Mesendoderm (in vitro differentiated cells): Measurements from ENCODE around the gene EIF4E2.

Experiments used
- DNase-seq: peaks from one replicate; pipeline ENCODE4 v3.0.0; 2013
- H2AK5ac ChIP-seq: 2 replicates; pipeline ENCODE4 v1.6.1; 2013; ENCODE audit warnings: low read length, inconsistent platforms
- H2BK120ac ChIP-seq: 2 replicates; pipeline ENCODE4 v1.6.1; 2013; ENCODE audit warnings: low read depth, mild to moderate bottlenecking, low read length, moderate library complexity, mixed read lengths
- H2BK15ac ChIP-seq: replicated peaks from 2 replicates; pipeline ENCODE4 v1.6.1; 2013; ENCODE audit warnings: low read depth, mild to moderate bottlenecking, moderate library complexity
- H2BK5ac ChIP-seq: 2 replicates; pipeline ENCODE4 v1.6.1; 2013; ENCODE audit warnings: low read length, inconsistent platforms
- H3K18ac ChIP-seq: 2 replicates; pipeline ENCODE4 v1.6.1; 2013; ENCODE audit warnings: mild to moderate bottlenecking, low read length, mixed read lengths
- H3K23ac ChIP-seq: one replicate; pipeline ENCODE4 v1.6.1; 2013; ENCODE audit warnings: low read length
- H3K27ac ChIP-seq: 2 replicates; pipeline ENCODE4 v1.5.1; 2013; ENCODE audit warnings: low read depth, mild to moderate bottlenecking, inconsistent platforms, low read length, moderate library complexity
- H3K27me3 ChIP-seq: 2 replicates; pipeline ENCODE4 v1.6.1; 2013; ENCODE audit warnings: low read length, control low read depth, mild to moderate bottlenecking, inconsistent platforms; ENCODE audit not compliant: insufficient read depth, poor library complexity
- H3K36me3 ChIP-seq: 2 replicates; pipeline ENCODE4 v1.6.1; 2013; ENCODE audit warnings: low read length, inconsistent platforms; ENCODE audit not compliant: control insufficient read depth, insufficient read depth
- H3K4ac ChIP-seq: one replicate; pipeline ENCODE4 v1.6.1; 2013; ENCODE audit warnings: low read depth, mild to moderate bottlenecking, low read length, moderate library complexity
- H3K4me1 ChIP-seq: 2 replicates; pipeline ENCODE4 v1.6.1; 2013; ENCODE audit warnings: low read depth, low read length, inconsistent platforms; ENCODE audit not compliant: control insufficient read depth
- H3K4me2 ChIP-seq: 2 replicates; pipeline ENCODE4 v1.6.1; 2013; ENCODE audit warnings: low read length
- H3K4me3 ChIP-seq: 2 replicates; pipeline ENCODE4 v1.5.1; 2013; ENCODE audit warnings: mild to moderate bottlenecking, low read length
- H3K56ac ChIP-seq: one replicate; pipeline ENCODE4 v1.6.1; 2013; ENCODE audit warnings: low read length
- H3K79me1 ChIP-seq: 2 replicates; pipeline ENCODE4 v1.6.1; 2013; ENCODE audit warnings: low read length, inconsistent platforms
- H3K79me2 ChIP-seq: 2 replicates; pipeline ENCODE4 v1.6.1; 2013; ENCODE audit warnings: mild to moderate bottlenecking, low read length; ENCODE audit not compliant: control insufficient read depth, insufficient read depth
- H3K9ac ChIP-seq: 2 replicates; pipeline ENCODE4 v1.6.1; 2013; ENCODE audit warnings: low read length, inconsistent platforms
- H4K5ac ChIP-seq: one replicate; pipeline ENCODE4 v1.6.1; 2013; ENCODE audit warnings: low read length
- H4K8ac ChIP-seq: one replicate; pipeline ENCODE4 v1.6.1; 2013; ENCODE audit warnings: low read depth, mild to moderate bottlenecking, control low read depth, low read length, moderate library complexity
- WGBS: extraction: QIAGEN DNeasy Blood & Tissue Kit; methylation state at CpG from one replicate; pipeline ENCODE4 v1.1.7; 2013; ENCODE audit warnings: low lambda C conversion rate, missing lambda C conversion rate; ENCODE audit not compliant: insufficient coverage; ENCODE audit errors: extremely low coverage; 5-methylcytosine and 5-hydroxymethylcytosine counted together

Gene EIF4E2

GRCh38 chr2:232586943-232587505 lies 36.5 kb downstream of the EIF4E2 start:
- Histone ChIP-seq H3K79me1 (no peaks in the 10 kb centered on the region), H4K8ac (no peak overlapping the region), H3K56ac (peak overlapping the region; percentile 34), H4K5ac (no peak overlapping the region), H3K36me3 (no peaks in the 10 kb centered on the region), H3K4me2 (no peak overlapping the region), H3K23ac (no peak overlapping the region), H2AK5ac (no peak overlapping the region), H3K4me1 (no peaks in the 10 kb centered on the region), H3K4me3 (no peak overlapping the region), H3K18ac (no peak overlapping the region), H3K4ac (no peak overlapping the region), H3K27me3 (no peaks in the 10 kb centered on the region), H2BK15ac (no peak overlapping the region), H2BK5ac (no peak overlapping the region), H2BK120ac (no peak overlapping the region), H3K9ac (no peak overlapping the region), H3K27ac (no peak overlapping the region), H3K79me2 (no peaks in the 10 kb centered on the region)
- no peak for DNase-seq
- no CpG with 5 or more reads among the region's 5 CpGs for WGBS

GRCh38 chr2:232587512-232587911 lies 37.0 kb downstream of the EIF4E2 start:
- DNase-seq: no peak
- H2BK15ac ChIP-seq: no peak overlapping the region
- H2BK5ac ChIP-seq: no peak overlapping the region
- H3K56ac ChIP-seq: no peak overlapping the region
- no peak overlapping the region for H3K4me2 ChIP-seq
- no peak overlapping the region for H2BK120ac ChIP-seq
- no CpG with 5 or more reads among the region's 7 CpGs for WGBS
- H3K79me1 ChIP-seq: no peaks in the 10 kb centered on the region
- no peaks in the 10 kb centered on the region for H3K27me3 ChIP-seq
- no peaks in the 10 kb centered on the region for H3K4me1 ChIP-seq
- H3K4me3 ChIP-seq: no peak overlapping the region
- H2AK5ac ChIP-seq: no peak overlapping the region
- H3K18ac ChIP-seq: no peak overlapping the region
- no peak overlapping the region for H4K8ac ChIP-seq
- H3K9ac ChIP-seq: no peak overlapping the region
- H3K27ac ChIP-seq: no peak overlapping the region
- H3K4ac ChIP-seq: no peak overlapping the region
- H3K36me3 ChIP-seq: no peaks in the 10 kb centered on the region
- H3K23ac ChIP-seq: no peak overlapping the region
- H4K5ac ChIP-seq: no peak overlapping the region
- no peaks in the 10 kb centered on the region for H3K79me2 ChIP-seq

GRCh38 chr2:232588031-232588430 lies 37.5 kb downstream of the EIF4E2 start:
- no peaks in the 10 kb centered on the region for H3K36me3 ChIP-seq
- H3K23ac ChIP-seq: no peak overlapping the region
- H2BK5ac ChIP-seq: no peak overlapping the region
- H3K79me2 ChIP-seq: no peaks in the 10 kb centered on the region
- H3K18ac ChIP-seq: no peak overlapping the region
- no peak overlapping the region for H3K4ac ChIP-seq
- no peak overlapping the region for H4K8ac ChIP-seq
- H3K4me3 ChIP-seq: no peak overlapping the region
- H3K27ac ChIP-seq: no peak overlapping the region
- no peaks in the 10 kb centered on the region for H3K79me1 ChIP-seq
- H3K56ac ChIP-seq: no peak overlapping the region
- H2BK120ac ChIP-seq: no peak overlapping the region
- H3K4me2 ChIP-seq: no peak overlapping the region
- H4K5ac ChIP-seq: no peak overlapping the region
- WGBS: no CpG with 5 or more reads among the region's 8 CpGs
- no peak for DNase-seq
- no peaks in the 10 kb centered on the region for H3K4me1 ChIP-seq
- H3K27me3 ChIP-seq: no peaks in the 10 kb centered on the region
- H2BK15ac ChIP-seq: no peak overlapping the region
- no peak overlapping the region for H2AK5ac ChIP-seq
- H3K9ac ChIP-seq: no peak overlapping the region

- no peak overlapping the region for H4K5ac ChIP-seq
- no peak overlapping the region for H3K18ac ChIP-seq
- H3K27me3 ChIP-seq: no peaks in the 10 kb centered on the region
- no peak overlapping the region for H2BK120ac ChIP-seq
- no peak overlapping the region for H3K4ac ChIP-seq
- no peaks in the 10 kb centered on the region for H3K79me1 ChIP-seq
- no peak for DNase-seq
- H4K8ac ChIP-seq: no peak overlapping the region
- no peak overlapping the region for H3K27ac ChIP-seq
- no peak overlapping the region for H2AK5ac ChIP-seq
- H3K56ac ChIP-seq: no peak overlapping the region
- no peaks in the 10 kb centered on the region for H3K79me2 ChIP-seq
- H3K36me3 ChIP-seq: no peaks in the 10 kb centered on the region
- H3K9ac ChIP-seq: no peak overlapping the region
- no peaks in the 10 kb centered on the region for H3K4me1 ChIP-seq
- H3K4me2 ChIP-seq: no peak overlapping the region
- no peak overlapping the region for H2BK5ac ChIP-seq
- WGBS: no CpG with 5 or more reads among the region's 18 CpGs
- H3K23ac ChIP-seq: no peak overlapping the region
- H2BK15ac ChIP-seq: no peak overlapping the region
- H3K4me3 ChIP-seq: no peak overlapping the region
Observed at GRCh38 chr2:232588680-232589585, 38.4 kb downstream of the EIF4E2 start.

- Histone ChIP-seq H3K4me1 (no peaks in the 10 kb centered on the region), H3K56ac (no peak overlapping the region), H3K79me2 (no peaks in the 10 kb centered on the region), H2BK15ac (no peak overlapping the region), H4K5ac (no peak overlapping the region), H4K8ac (no peak overlapping the region), H3K9ac (no peak overlapping the region), H2BK120ac (no peak overlapping the region), H3K4ac (no peak overlapping the region), H3K36me3 (no peaks in the 10 kb centered on the region), H3K4me2 (no peak overlapping the region), H3K23ac (no peak overlapping the region), H3K18ac (no peak overlapping the region), H3K27me3 (no peaks in the 10 kb centered on the region), H2BK5ac (no peak overlapping the region), H3K27ac (no peak overlapping the region), H3K4me3 (no peak overlapping the region), H2AK5ac (no peak overlapping the region), H3K79me1 (no peaks in the 10 kb centered on the region)
- WGBS: no CpG with 5 or more reads among the region's 3 CpGs
- peak; percentile 31 for DNase-seq
Observed at GRCh38 chr2:232592772-232593395, 42.4 kb downstream of the EIF4E2 start.
